ENCODE results near the gene CDK5RAP1. TPM values are rescaled to one million over a fixed set of nuclear protein-coding genes. Genes with fewer than 3 reads are reported as not detected.

CDK5RAP1 gene
- total RNA-seq, 1 donor from 2014 or later, result 26.6 TPM

GRCh38 chr20:33423141-33423834, 22.0 kb upstream of the CDK5RAP1 start:
- no peaks in the 10 kb centered on the region for H3K36me3 ChIP-seq
- intact Hi-C loops (cut with DNase I), result no loop called here
- no peaks in the 10 kb centered on the region for H3K27me3 ChIP-seq
- no peak overlapping the region for H3K4me3 ChIP-seq
- no peaks in the 10 kb centered on the region for H3K4me1 ChIP-seq
- DNase-seq (no peak), ATAC-seq (peak; percentile 45)
- no peak overlapping the region for H3K27ac ChIP-seq
- no peaks in the 10 kb centered on the region for H3K9me3 ChIP-seq
- no peak for TF ChIP-seq CTCF (IDR thresholded peaks at IDR 0.05)

DNA sequence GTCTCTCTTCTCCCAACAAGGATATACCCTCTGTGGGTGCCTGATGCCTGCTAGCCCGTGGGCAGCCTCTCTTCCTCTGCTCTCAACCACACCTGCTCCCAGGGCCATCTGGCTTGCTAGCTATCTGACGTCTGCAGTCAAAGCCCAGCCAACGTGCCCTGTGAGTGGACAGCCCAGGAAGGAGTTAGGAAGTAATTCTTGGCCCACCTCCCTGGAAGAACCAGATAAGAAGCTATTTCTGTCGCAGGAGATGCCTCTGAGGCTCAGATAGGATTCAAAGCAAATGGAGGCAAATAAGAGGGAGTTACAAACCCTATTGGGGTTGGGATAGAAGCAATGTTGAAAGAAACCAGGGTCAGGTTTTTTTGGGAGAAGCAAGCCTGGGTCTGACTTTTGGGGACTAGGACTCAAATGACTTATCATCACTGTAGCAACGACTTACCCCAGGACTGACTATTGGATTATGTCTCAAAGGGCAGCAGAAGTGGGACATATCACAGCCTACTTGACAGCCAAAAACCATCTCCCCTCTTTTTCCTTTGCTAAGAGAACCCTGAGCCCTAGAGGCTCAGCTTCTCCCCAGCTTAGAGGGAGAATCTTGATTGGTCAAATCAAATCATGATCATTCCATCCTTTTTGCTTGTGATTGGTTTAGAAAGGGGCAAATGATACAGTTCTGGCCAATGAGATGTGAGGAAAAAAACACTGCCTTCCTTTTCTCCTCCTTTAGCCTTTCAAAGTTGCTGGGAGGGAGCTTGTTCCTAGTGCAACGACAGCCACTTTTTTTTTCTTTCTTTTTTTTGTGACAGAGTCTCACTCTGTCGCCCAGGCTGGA, 18.0 kb upstream of the CDK5RAP1 start:
- no peak for DNase-seq

DNA sequence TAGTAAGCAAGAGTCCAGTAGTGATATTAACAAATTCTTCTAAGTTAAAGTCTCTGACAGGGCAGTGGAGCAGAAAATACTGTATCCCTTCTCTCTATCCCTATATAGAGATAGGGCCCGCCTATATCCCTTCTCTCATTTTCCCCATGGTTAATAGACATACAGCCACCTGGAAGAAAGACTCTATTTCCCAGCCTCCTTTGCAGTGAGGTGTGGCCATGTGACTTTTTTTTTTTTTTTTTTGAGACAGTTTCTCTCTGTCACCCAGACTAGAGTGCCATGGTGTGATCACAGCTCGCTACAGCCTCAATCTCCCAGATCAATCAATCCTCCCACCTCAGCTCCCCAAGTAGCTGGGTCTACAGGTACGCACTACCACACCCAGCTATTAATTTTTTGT, 16.7 kb upstream of the CDK5RAP1 start:
- H3K4me1 ChIP-seq, result no peaks in the 10 kb centered on the region
- TF ChIP-seq CTCF (IDR thresholded peaks at IDR 0.05), result no peak
- no peaks in the 10 kb centered on the region for H3K36me3 ChIP-seq
- no peak overlapping the region for H3K4me3 ChIP-seq
- ATAC-seq (no peak), DNase-seq (no peak)
- intact Hi-C loops (cut with DNase I), result no loop called here
- H3K27ac ChIP-seq, result no peak overlapping the region
- H3K9me3 ChIP-seq, result no peaks in the 10 kb centered on the region
- H3K27me3 ChIP-seq, result no peaks in the 10 kb centered on the region

More for the DNA sequence above, 18.0 kb upstream of the CDK5RAP1 start:
- TF ChIP-seq CTCF (IDR thresholded peaks at IDR 0.05), result no peak
- no peak for ATAC-seq
- H3K27me3 ChIP-seq, result no peaks in the 10 kb centered on the region
- no peak overlapping the region for H3K27ac ChIP-seq
- intact Hi-C loops (cut with DNase I), result no loop called here
- no peaks in the 10 kb centered on the region for H3K36me3 ChIP-seq
- H3K4me3 ChIP-seq, result no peak overlapping the region
- H3K4me1 ChIP-seq, result no peaks in the 10 kb centered on the region
- no peaks in the 10 kb centered on the region for H3K9me3 ChIP-seq

DNA sequence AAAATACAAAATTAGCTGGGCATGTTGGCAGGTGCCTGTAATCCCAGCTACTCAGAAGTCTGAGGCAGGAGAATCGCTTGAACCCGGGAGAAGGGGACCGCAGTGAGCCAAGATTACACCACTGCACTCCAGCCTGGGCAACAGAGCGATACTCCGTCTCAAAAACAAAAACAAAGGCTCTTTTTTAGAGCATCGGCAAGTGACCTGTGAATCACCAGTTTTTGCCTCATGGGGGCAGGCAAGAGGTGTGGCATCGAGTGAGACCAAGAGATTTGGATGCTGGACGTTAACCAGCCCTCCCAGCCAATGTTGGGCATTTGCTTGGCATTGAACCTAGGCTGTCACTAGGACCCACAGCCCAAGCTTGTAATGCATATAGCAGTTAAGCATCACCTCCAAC, 14.6 kb upstream of the CDK5RAP1 start:
- TF ChIP-seq CTCF (IDR thresholded peaks at IDR 0.05), result peak; percentile 39
- ATAC-seq (peak; percentile 50), DNase-seq (no peak)
- H3K4me1 ChIP-seq, result no peaks in the 10 kb centered on the region
- no peaks in the 10 kb centered on the region for H3K36me3 ChIP-seq
- intact Hi-C loops (cut with DNase I), result no loop called here
- H3K27ac ChIP-seq, result no peak overlapping the region
- H3K9me3 ChIP-seq, result no peaks in the 10 kb centered on the region
- no peak overlapping the region for H3K4me3 ChIP-seq
- no peaks in the 10 kb centered on the region for H3K27me3 ChIP-seq

DNA sequence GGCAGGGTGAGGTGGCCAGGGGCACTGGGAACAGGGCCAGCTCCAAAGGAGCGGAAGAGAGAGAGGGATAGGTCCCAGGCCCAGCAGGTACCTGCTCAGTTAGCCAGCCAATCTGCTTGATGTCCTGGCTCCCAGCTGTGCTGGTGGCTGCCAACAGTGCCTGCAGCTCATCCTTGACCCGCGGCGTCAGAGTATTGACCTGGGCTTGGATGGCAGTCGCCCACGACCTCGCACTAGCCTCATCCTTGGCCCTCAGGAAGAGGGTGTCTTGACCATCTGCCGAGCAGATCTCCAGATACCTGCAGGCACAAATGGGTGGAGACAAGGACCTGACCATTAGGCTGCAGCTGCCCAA, 11.1 kb upstream of the CDK5RAP1 start:
- ATAC-seq, result no peak

More for the DNA sequence above, 11.1 kb upstream of the CDK5RAP1 start:
- no peak overlapping the region for H3K4me3 ChIP-seq
- H3K36me3 ChIP-seq, result no peaks in the 10 kb centered on the region
- no peak for DNase-seq
- intact Hi-C loops (cut with DNase I), result no loop called here
- no peak overlapping the region for H3K27ac ChIP-seq
- H3K4me1 ChIP-seq, result no peaks in the 10 kb centered on the region
- no peaks in the 10 kb centered on the region for H3K27me3 ChIP-seq
- H3K9me3 ChIP-seq, result no peaks in the 10 kb centered on the region
- no peak for TF ChIP-seq CTCF (IDR thresholded peaks at IDR 0.05)

Data from upper lobe of right lung (tissue), 1 donor.